22Rv1 (cell line): ENCODE data around the gene MTURN.

Source experiments
- H3K27ac ChIP-seq: fragments of 450-650 bp; 2 replicates; pipeline ENCODE4 v1.5.1; 2017
- CTCF ChIP-seq: fragments of 450-650 bp; IDR thresholded peaks from 2 replicates; pipeline ENCODE4 v1.5.1; 2017; ENCODE audit warnings: mild to moderate bottlenecking
- ZFX ChIP-seq: fragments of 450-650 bp; IDR thresholded peaks from 2 replicates; pipeline ENCODE4 v1.6.1; 2017; ENCODE audit warnings: antibody characterized with exemption, borderline replicate concordance

Gene MTURN

GRCh38 chr7:30200591-30200990 is 65.8 kb downstream of the MTURN start:
- H3K27ac ChIP-seq, result no peak overlapping the region
- no peak for TF ChIP-seq CTCF
- no peak for TF ChIP-seq ZFX

GRCh38 chr7:30201161-30201666 is 66.4 kb downstream of the MTURN start:
- H3K27ac ChIP-seq, result no peak overlapping the region
- TF ChIP-seq ZFX (no peak), CTCF (no peak)

GRCh38 chr7:30201921-30202320 is 67.1 kb downstream of the MTURN start:
- no peak overlapping the region for H3K27ac ChIP-seq
- TF ChIP-seq ZFX (no peak), CTCF (no peak)

- H3K27ac ChIP-seq, result no peak overlapping the region
- TF ChIP-seq CTCF, result no peak
- TF ChIP-seq ZFX, result no peak
Measured at GRCh38 chr7:30202671-30203070, 67.9 kb downstream of the MTURN start.

- no peak for TF ChIP-seq ZFX
- H3K27ac ChIP-seq, result no peak overlapping the region
Measured at GRCh38 chr7:30206491-30206890, 71.7 kb downstream of the MTURN start.

GRCh38 chr7:30206942-30207341 is 72.2 kb downstream of the MTURN start:
- no peak overlapping the region for H3K27ac ChIP-seq

GRCh38 chr7:30207376-30207775 is 72.6 kb downstream of the MTURN start:
- no peak overlapping the region for H3K27ac ChIP-seq
- TF ChIP-seq ZFX (no peak), CTCF (no peak)

More at GRCh38 chr7:30206942-30207341, 72.2 kb downstream of the MTURN start:
- TF ChIP-seq ZFX, result no peak
- TF ChIP-seq CTCF, result no peak

GRCh38 chr7:30209951-30210350 is 75.2 kb downstream of the MTURN start:
- TF ChIP-seq ZFX (no peak), CTCF (no peak)
- no peak overlapping the region for H3K27ac ChIP-seq
